Astrocyte (in vitro differentiated cells and primary cell): ENCODE data around the gene KLRD1.
"Not testable (repeated sequence)": the region's sequence is repeated elsewhere in the genome, so short reads cannot be mapped to it uniquely, and the experiment has no call there.

ENCODE experiments used
- CTCF ChIP-seq: IDR thresholded peaks from 2 replicates; pipeline ENCODE4 v1.5.1; 2011; ENCODE audit warnings: low read depth, mild to moderate bottlenecking, inconsistent platforms, low read length, moderate library complexity; ENCODE audit not compliant: insufficient read depth
- EZH2 ChIP-seq: IDR thresholded peaks from 2 replicates; pipeline ENCODE4 v1.6.1; 2012; ENCODE audit warnings: mild to moderate bottlenecking, low read length, inconsistent platforms; ENCODE audit not compliant: insufficient read depth

GRCh38 chr12:10340946-10341345 is 33.3 kb downstream of the KLRD1 start:
- not testable (repeated sequence) for TF ChIP-seq EZH2, CTCF
